ENCODE results near the gene RNF187.
A peak's percentile ranks its signal among the peaks of the same experiment; 100 is the strongest.

- peak; percentile 57 to 71 for TF ChIP-seq CTCF (conservative IDR thresholded peaks at IDR 0.05 in 1 of 2, IDR thresholded peaks at IDR 0.05 in 1 of 2; ENCODE audit: extremely low read depth in 1 of 2, insufficient read depth in 1 of 2, low read depth in 1 of 2, low read length in 2 of 2)
- no peak for TF ChIP-seq EZH2 (IDR thresholded peaks at IDR 0.05; ENCODE audit: borderline replicate concordance, low read length)
Measured at GRCh38 chr1:228471762-228472398, 15.3 kb upstream of the RNF187 start.

Measured in mammary epithelial cell (primary cell).